ENCODE results near the gene CNR2.
"Not testable (repeated sequence)": the region's sequence is repeated elsewhere in the genome, so short reads cannot be mapped to it uniquely, and the experiment has no call there.

The CNR2 gene

DNA sequence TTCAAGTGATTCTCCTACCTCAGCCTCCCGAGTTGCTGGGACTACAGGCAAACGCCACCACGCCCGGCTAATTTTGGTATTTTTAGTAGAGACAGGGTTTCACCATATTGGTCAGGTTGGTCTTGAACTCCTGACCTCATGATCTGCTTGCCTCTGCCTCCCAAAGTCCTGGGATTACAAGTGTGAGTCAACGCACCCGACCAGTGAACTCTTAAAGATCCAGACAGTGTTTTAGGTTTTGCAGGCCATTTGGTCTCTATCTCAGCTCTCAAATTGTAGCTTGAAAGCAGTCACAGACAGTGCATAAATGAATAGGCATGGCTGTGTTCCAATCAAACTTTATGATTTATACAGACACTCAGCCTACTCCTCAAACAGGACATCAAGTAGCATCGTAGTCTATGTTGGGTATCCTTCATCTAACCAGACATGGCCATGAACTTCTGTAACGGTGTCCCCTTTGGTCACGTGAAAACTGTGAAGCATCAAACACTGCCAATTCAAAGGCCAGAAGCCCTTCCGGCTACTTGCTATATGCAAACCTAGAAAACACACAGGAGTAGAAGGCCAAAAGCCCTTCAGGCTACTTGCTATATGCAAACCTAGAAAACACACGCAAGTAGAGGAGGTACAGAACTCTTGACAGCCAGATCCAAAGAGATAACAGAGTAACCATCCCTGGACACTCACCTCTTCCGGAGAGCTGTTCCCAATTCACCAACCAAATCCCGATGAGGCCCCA lies 48.2 kb downstream of the CNR2 start:
- H3K27ac ChIP-seq: no peak overlapping the region

GRCh38 chr1:23862640-23863039 lies 50.5 kb downstream of the CNR2 start:
- DNase-seq: no peak
- no peaks in the 10 kb centered on the region for H3K27me3 ChIP-seq (replicated peaks)
- no peak overlapping the region for H3K4me3 ChIP-seq (ENCODE audit: low read depth, low read length)
- TF ChIP-seq, protein P1, sequence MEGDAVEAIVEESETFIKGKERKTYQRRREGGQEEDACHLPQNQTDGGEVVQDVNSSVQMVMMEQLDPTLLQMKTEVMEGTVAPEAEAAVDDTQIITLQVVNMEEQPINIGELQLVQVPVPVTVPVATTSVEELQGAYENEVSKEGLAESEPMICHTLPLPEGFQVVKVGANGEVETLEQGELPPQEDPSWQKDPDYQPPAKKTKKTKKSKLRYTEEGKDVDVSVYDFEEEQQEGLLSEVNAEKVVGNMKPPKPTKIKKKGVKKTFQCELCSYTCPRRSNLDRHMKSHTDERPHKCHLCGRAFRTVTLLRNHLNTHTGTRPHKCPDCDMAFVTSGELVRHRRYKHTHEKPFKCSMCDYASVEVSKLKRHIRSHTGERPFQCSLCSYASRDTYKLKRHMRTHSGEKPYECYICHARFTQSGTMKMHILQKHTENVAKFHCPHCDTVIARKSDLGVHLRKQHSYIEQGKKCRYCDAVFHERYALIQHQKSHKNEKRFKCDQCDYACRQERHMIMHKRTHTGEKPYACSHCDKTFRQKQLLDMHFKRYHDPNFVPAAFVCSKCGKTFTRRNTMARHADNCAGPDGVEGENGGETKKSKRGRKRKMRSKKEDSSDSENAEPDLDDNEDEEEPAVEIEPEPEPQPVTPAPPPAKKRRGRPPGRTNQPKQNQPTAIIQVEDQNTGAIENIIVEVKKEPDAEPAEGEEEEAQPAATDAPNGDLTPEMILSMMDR (IDR thresholded peaks at IDR 0.05; ENCODE audit: low read depth, low read length, missing control alignments): no peak
- in situ Hi-C loops (cut with HindIII; ENCODE audit: low pct_ligation_motif_present, low sequenced_read_pairs): no loop called here
- no peaks in the 10 kb centered on the region for H3K36me3 ChIP-seq (replicated peaks)
- no peak overlapping the region for H3K27ac ChIP-seq

More for the DNA sequence above, 48.2 kb downstream of the CNR2 start:
- DNase-seq: no peak
- in situ Hi-C loops (cut with HindIII; ENCODE audit: low pct_ligation_motif_present, low sequenced_read_pairs): no loop called here
- TF ChIP-seq, protein P1 (IDR thresholded peaks at IDR 0.05; ENCODE audit: low read depth, low read length, missing control alignments): no peak
- Histone ChIP-seq H3K36me3 (replicated peaks) (no peaks in the 10 kb centered on the region), H3K27me3 (replicated peaks) (no peaks in the 10 kb centered on the region), H3K4me3 (ENCODE audit: low read depth, low read length) (no peak overlapping the region)

GRCh38 chr1:23854568-23854967 lies 58.6 kb downstream of the CNR2 start:
- H3K27ac ChIP-seq: no peak overlapping the region
- no peaks in the 10 kb centered on the region for H3K27me3 ChIP-seq (replicated peaks)
- TF ChIP-seq, protein P1 (IDR thresholded peaks at IDR 0.05; ENCODE audit: low read depth, low read length, missing control alignments): peak; percentile 48
- no peak for DNase-seq
- no peak overlapping the region for H3K4me3 ChIP-seq (ENCODE audit: low read depth, low read length)
- in situ Hi-C loops (cut with HindIII; ENCODE audit: low pct_ligation_motif_present, low sequenced_read_pairs): no loop called here
- H3K36me3 ChIP-seq (replicated peaks): no peaks in the 10 kb centered on the region

- in situ Hi-C loops (cut with HindIII; ENCODE audit: low pct_ligation_motif_present, low sequenced_read_pairs); H3K27me3 ChIP-seq (replicated peaks); DNase-seq; H3K4me3 ChIP-seq (ENCODE audit: low read depth, low read length); H3K27ac ChIP-seq; H3K36me3 ChIP-seq (replicated peaks): not testable (repeated sequence)
Observed at GRCh38 chr1:23853124-23853523, 60.0 kb downstream of the CNR2 start.

DNA sequence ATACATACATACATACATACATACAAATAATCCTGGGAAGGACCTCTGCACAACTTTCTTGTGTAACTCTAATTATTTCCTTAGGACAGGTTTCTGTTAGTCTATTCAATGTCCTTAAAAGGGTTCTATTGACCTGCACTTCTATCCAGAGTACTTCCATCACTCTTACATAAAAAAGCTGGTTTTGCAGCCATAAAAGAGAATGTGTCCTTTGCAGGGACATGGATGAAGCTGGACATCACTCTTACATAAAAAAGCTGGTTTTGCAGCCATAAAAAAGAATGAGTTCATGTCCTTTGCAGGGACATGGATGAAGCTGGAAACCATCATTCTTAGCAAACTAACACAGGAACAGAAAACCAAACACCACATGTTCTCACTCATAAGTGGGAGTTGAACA lies 61.8 kb downstream of the CNR2 start:
- in situ Hi-C loops (cut with HindIII; ENCODE audit: low pct_ligation_motif_present, low sequenced_read_pairs); H3K4me3 ChIP-seq (ENCODE audit: low read depth, low read length); H3K27ac ChIP-seq; H3K36me3 ChIP-seq (replicated peaks); DNase-seq; H3K27me3 ChIP-seq (replicated peaks): not testable (repeated sequence)

GRCh38 chr1:23848673-23849616 lies 64.2 kb downstream of the CNR2 start:
- H3K27ac ChIP-seq: no peak overlapping the region
- in situ Hi-C loops (cut with HindIII; ENCODE audit: low pct_ligation_motif_present, low sequenced_read_pairs): no loop called here

GRCh38 chr1:23847482-23848095 lies 65.6 kb downstream of the CNR2 start:
- H3K36me3 ChIP-seq (replicated peaks); in situ Hi-C loops (cut with HindIII; ENCODE audit: low pct_ligation_motif_present, low sequenced_read_pairs); DNase-seq; H3K27me3 ChIP-seq (replicated peaks); H3K4me3 ChIP-seq (ENCODE audit: low read depth, low read length); H3K27ac ChIP-seq: not testable (repeated sequence)

More at GRCh38 chr1:23848673-23849616, 64.2 kb downstream of the CNR2 start:
- DNase-seq: no peak
- Histone ChIP-seq H3K36me3 (replicated peaks) (no peaks in the 10 kb centered on the region), H3K27me3 (replicated peaks) (no peaks in the 10 kb centered on the region), H3K4me3 (ENCODE audit: low read depth, low read length) (no peak overlapping the region)
- TF ChIP-seq, protein P1 (IDR thresholded peaks at IDR 0.05; ENCODE audit: low read depth, low read length, missing control alignments): no peak
